GM19193 (cell line): ENCODE data around the gene RAB33B.

ENCODE experiments used
- POLR2A ChIP-seq: IDR thresholded peaks from 4 replicates; pipeline ENCODE4 v1.6.1; 2011; ENCODE audit not compliant: insufficient read depth, insufficient read length; ENCODE audit errors: extremely low read depth

The RAB33B gene

DNA sequence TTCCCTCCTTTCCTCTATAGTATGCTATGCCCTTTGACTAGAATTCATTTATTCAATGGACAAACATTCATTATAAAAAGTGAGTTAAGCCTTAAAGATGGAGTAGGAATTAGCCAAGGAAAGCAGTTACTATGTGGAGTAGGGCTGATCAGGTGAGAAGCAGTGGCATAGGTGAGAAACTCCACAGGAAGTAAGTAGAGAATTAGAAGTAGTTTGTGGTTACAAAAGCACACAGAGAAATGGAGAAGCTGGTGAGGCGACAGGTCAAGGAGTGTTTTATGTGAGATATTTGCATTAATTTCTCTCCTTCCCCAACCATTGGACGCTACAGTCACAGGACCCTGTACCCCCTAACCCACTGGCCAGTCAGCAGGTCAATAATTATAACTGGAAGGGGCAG lies 71.5 kb downstream of the RAB33B start:
- TF ChIP-seq POLR2A, result no peak
